Suprapubic skin (tissue), 4 donors: ENCODE data around the gene MMP28. TPM values are rescaled to one million over a fixed set of nuclear protein-coding genes. Genes with fewer than 3 reads are reported as not detected.

Source experiments
- DNase-seq, 2 donors: peaks; one replicate each; pipeline ENCODE4 v3.0.0-alpha.2; 2019; ENCODE audit warnings: low spot score in 2 of 2
- H3K27ac ChIP-seq: fragments of 200-600 bp; sonication (generic); one replicate; pipeline ENCODE4 v1.5.1; 2019
- H3K27me3 ChIP-seq: fragments of 200-600 bp; sonication (generic); one replicate; pipeline ENCODE4 v1.5.1; 2019
- H3K36me3 ChIP-seq: fragments of 200-600 bp; sonication (generic); one replicate; pipeline ENCODE4 v1.5.1; 2019
- H3K4me1 ChIP-seq: fragments of 200-600 bp; sonication (generic); one replicate; pipeline ENCODE4 v1.5.1; 2019
- H3K4me3 ChIP-seq: fragments of 200-600 bp; sonication (generic); one replicate; pipeline ENCODE4 v1.5.1; 2019; ENCODE audit warnings: mild to moderate bottlenecking
- H3K9me3 ChIP-seq: fragments of 200-600 bp; sonication (generic); one replicate; pipeline ENCODE4 v1.5.1; 2019
- CTCF ChIP-seq, 2 donors: fragments of 200-600 bp in 1 of 2; fragments of 450-650 bp in 1 of 2; sonication (generic) in 1 of 2; IDR thresholded peaks; one replicate each; pipeline ENCODE4 v1.5.1; 2016 to 2019; ENCODE audit warnings: antibody characterized with exemption in 2 of 2, mild to moderate bottlenecking in 1 of 2, moderate library complexity in 1 of 2
- EP300 ChIP-seq: sonication (generic); formaldehyde crosslinking; IDR thresholded peaks from one replicate; pipeline ENCODE4 v1.6.1; 2017; ENCODE audit warnings: antibody characterized with exemption
- POLR2A ChIP-seq, 2 donors: fragments of 450-650 bp; IDR thresholded peaks; one replicate each; pipeline ENCODE4 v1.6.1; 2017; ENCODE audit warnings: antibody characterized with exemption in 2 of 2, mild to moderate bottlenecking in 2 of 2, moderate library complexity in 2 of 2
- POLR2AphosphoS5 ChIP-seq, 3 donors: sonication (generic); formaldehyde crosslinking; IDR thresholded peaks; one replicate each; pipeline ENCODE4 v1.6.1; 2017; ENCODE audit warnings: antibody characterized with exemption in 3 of 3
- WGBS: methylation state at CpG from one replicate; pipeline ENCODE4 v1.1.5; 2018; 5-methylcytosine and 5-hydroxymethylcytosine counted together
- total RNA-seq, 4 donors: library from RNA; depleted of rRNA; stranded (reverse); fragments of >200 nt; gene quantifications; one replicate each; pipeline ENCODE4 v1.1.0, GENCODE V29; 2016

The MMP28 gene
- total RNA-seq, 4 donors from 2014 or later: 76.4 to 109 (median 91.0) TPM

GRCh38 chr17:35773679-35774425, 21.6 kb downstream of the MMP28 start:
- TF ChIP-seq EP300 (no peak), POLR2A (IDR thresholded peaks at IDR 0.05) (no peak), CTCF (IDR thresholded peaks at IDR 0.05) (no peak), POLR2AphosphoS5 (IDR thresholded peaks at IDR 0.05) (no peak)
- H3K9me3 ChIP-seq: no peaks in the 10 kb centered on the region
- H3K36me3 ChIP-seq: peaks cover 2% of the 10 kb centered on the region
- 52% methylated on average over 7 of the region's 10 CpGs for WGBS
- no peak for DNase-seq
- peaks cover 11% of the 10 kb centered on the region for H3K4me1 ChIP-seq
- no peak overlapping the region for H3K27ac ChIP-seq
- no peaks in the 10 kb centered on the region for H3K27me3 ChIP-seq
- H3K4me3 ChIP-seq: no peak overlapping the region

DNA sequence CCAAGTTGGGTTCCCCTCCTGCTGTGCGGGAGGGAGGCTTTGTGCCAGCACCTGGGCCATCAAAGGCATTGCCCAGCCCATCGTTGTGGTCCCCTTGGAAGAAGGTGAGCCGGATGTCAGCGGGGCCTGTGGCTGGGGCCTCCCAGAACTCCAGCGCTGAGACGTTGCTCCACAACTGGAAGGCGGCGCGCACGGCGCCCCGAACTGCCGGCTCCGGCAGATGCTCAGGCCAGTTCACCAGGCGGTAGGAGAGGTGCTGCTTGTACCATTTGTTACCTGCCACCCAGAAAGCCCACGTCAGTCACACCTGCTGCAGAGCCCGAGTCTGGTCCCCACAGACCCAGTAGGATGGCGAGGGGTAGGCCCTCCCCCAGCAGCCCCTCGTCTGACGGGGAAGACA, 22.3 kb downstream of the MMP28 start:
- no peak for DNase-seq
- peaks cover 11% of the 10 kb centered on the region for H3K4me1 ChIP-seq
- no peaks in the 10 kb centered on the region for H3K9me3 ChIP-seq
- TF ChIP-seq POLR2AphosphoS5 (IDR thresholded peaks at IDR 0.05): no peak
- TF ChIP-seq EP300: no peak
- no peak for TF ChIP-seq CTCF (IDR thresholded peaks at IDR 0.05)
- TF ChIP-seq POLR2A (IDR thresholded peaks at IDR 0.05): no peak
- WGBS: 77% methylated on average over 4 of the region's 20 CpGs
- H3K36me3 ChIP-seq: peaks cover 2% of the 10 kb centered on the region
- no peak overlapping the region for H3K27ac ChIP-seq
- no peaks in the 10 kb centered on the region for H3K27me3 ChIP-seq
- no peak overlapping the region for H3K4me3 ChIP-seq

- WGBS: 90% methylated on average over 24 of the region's 48 CpGs
- Histone ChIP-seq H3K36me3 (no peaks in the 10 kb centered on the region), H3K9me3 (no peaks in the 10 kb centered on the region), H3K27ac (no peak overlapping the region), H3K4me1 (peaks cover under 1% of the 10 kb centered on the region), H3K4me3 (no peak overlapping the region), H3K27me3 (no peaks in the 10 kb centered on the region)
- DNase-seq: no peak
- no peak for TF ChIP-seq POLR2A (IDR thresholded peaks at IDR 0.05)
- TF ChIP-seq EP300: no peak
- no peak for TF ChIP-seq CTCF (IDR thresholded peaks at IDR 0.05)
- no peak for TF ChIP-seq POLR2AphosphoS5 (IDR thresholded peaks at IDR 0.05)
Observed at GRCh38 chr17:35769895-35770486, 25.4 kb downstream of the MMP28 start.

GRCh38 chr17:35768797-35769196, 26.6 kb downstream of the MMP28 start:
- Histone ChIP-seq H3K27me3 (no peaks in the 10 kb centered on the region), H3K36me3 (no peaks in the 10 kb centered on the region), H3K4me1 (peaks cover 12% of the 10 kb centered on the region), H3K27ac (no peak overlapping the region), H3K4me3 (no peak overlapping the region), H3K9me3 (no peaks in the 10 kb centered on the region)
- no peak for TF ChIP-seq POLR2AphosphoS5 (IDR thresholded peaks at IDR 0.05)
- TF ChIP-seq POLR2A (IDR thresholded peaks at IDR 0.05): no peak
- no peak for TF ChIP-seq CTCF (IDR thresholded peaks at IDR 0.05)
- no peak for TF ChIP-seq EP300
- no peak for DNase-seq
- WGBS: 89% methylated on average over 2 of the region's 2 CpGs

DNA sequence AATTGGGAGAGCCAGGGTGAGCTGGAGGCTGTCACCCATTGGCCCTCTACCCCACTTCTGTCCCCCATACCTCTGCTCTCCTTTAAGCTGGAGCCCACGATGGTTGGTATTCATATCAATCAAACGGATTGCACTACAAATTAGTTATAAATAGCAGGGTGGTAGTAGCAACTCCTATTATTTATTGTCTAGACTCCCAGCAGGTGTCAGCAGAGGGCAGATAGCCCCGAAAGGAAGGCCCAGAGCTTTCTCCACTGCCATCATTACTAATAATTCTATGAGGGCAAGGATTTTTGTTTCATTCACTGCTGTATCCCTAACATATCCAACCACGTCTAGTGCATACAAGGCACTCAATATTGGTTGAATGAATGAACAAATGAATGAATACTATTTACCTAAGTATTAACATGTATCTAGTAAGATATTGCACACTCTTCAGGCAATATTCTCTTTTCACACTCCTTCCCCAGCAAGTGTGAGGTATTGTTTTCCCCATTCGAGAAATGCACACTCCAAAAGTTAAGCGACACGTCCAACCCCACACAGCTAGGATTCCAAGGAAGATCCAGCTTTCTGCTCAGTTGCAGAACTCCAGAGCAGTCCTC, 28.4 kb downstream of the MMP28 start:
- no peak for DNase-seq
- Histone ChIP-seq H3K27ac (no peak overlapping the region), H3K4me3 (no peak overlapping the region), H3K27me3 (no peaks in the 10 kb centered on the region), H3K36me3 (no peaks in the 10 kb centered on the region), H3K4me1 (peaks cover 12% of the 10 kb centered on the region), H3K9me3 (no peaks in the 10 kb centered on the region)
- 44% methylated on average over 7 of the region's 7 CpGs for WGBS
- TF ChIP-seq POLR2A (IDR thresholded peaks at IDR 0.05): no peak
- peak; percentile 14 to 47 for TF ChIP-seq CTCF (IDR thresholded peaks at IDR 0.05)
